ENCODE measurements around the gene ERN2.

Gene ERN2

DNA sequence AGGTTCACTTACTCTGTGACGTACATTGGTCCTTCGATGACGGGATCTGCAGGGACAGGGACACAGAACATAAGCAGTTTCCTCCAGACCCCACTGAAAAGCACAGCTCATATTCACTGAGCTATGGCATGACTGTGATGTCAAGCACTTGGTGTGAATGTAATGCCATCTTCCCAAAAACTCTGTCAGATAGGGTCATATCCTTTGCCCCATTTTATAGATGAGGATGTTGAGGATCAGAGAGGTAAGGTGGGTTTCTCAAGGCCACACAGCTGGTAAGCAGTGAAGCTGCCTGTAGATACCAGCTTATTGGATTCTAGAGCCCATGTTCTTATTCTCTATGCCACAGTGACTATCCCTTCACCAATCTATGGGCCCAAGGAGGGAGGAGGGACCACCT, 2.5 kb downstream of the ERN2 start:
- H3K27ac ChIP-seq (ENCODE audit: low read length) = no peak overlapping the region
- no peaks in the 10 kb centered on the region for H3K4me1 ChIP-seq (ENCODE audit: insufficient read depth, low read length)
- H3K9me3 ChIP-seq (ENCODE audit: insufficient read depth, low read depth, low read length) = peaks cover 9% of the 10 kb centered on the region
- H3K4me3 ChIP-seq (ENCODE audit: low read length) = no peak overlapping the region
- no peaks in the 10 kb centered on the region for H3K36me3 ChIP-seq (ENCODE audit: insufficient read depth, low read depth, low read length)
- H3K9ac ChIP-seq (ENCODE audit: low read depth, low read length) = no peak overlapping the region
- peaks cover 39% of the 10 kb centered on the region for H3K27me3 ChIP-seq (ENCODE audit: insufficient read depth, low read length)

- no peak overlapping the region for H3K9ac ChIP-seq (ENCODE audit: low read depth, low read length)
- H3K9me3 ChIP-seq (ENCODE audit: insufficient read depth, low read depth, low read length) = peaks cover 9% of the 10 kb centered on the region
- H3K27me3 ChIP-seq (ENCODE audit: insufficient read depth, low read length) = peaks cover 39% of the 10 kb centered on the region
- no peaks in the 10 kb centered on the region for H3K36me3 ChIP-seq (ENCODE audit: insufficient read depth, low read depth, low read length)
- no peak overlapping the region for H3K4me3 ChIP-seq (ENCODE audit: low read length)
- no peak overlapping the region for H3K27ac ChIP-seq (ENCODE audit: low read length)
- no peaks in the 10 kb centered on the region for H3K4me1 ChIP-seq (ENCODE audit: insufficient read depth, low read length)
Observed at GRCh38 chr16:23710008-23710407, 3.0 kb downstream of the ERN2 start.

DNA sequence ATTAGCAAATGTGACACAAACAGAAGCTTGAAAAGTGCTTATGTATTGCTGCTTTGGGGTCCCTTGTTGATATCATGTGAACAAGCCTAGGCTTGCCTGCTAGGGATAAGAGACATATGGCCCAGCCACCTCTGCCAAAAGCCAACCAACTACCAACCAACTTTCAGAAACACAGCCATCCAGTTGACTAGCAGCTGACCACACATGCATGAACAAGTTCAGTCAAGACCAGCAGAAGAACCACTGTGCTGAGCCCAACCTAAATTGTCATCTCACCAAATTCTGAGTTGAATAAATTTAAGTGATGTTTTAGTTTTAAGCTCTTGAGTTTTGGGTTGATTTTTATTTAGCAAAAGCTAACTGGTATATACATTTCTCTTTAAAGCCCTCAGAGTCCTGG, 3.5 kb downstream of the ERN2 start:
- Histone ChIP-seq H3K4me3 (ENCODE audit: low read length) (no peak overlapping the region), H3K9me3 (ENCODE audit: insufficient read depth, low read depth, low read length) (peaks cover 9% of the 10 kb centered on the region), H3K36me3 (ENCODE audit: insufficient read depth, low read depth, low read length) (no peaks in the 10 kb centered on the region), H3K9ac (ENCODE audit: low read depth, low read length) (no peak overlapping the region), H3K4me1 (ENCODE audit: insufficient read depth, low read length) (no peaks in the 10 kb centered on the region), H3K27me3 (ENCODE audit: insufficient read depth, low read length) (peaks cover 35% of the 10 kb centered on the region), H3K27ac (ENCODE audit: low read length) (no peak overlapping the region)

DNA sequence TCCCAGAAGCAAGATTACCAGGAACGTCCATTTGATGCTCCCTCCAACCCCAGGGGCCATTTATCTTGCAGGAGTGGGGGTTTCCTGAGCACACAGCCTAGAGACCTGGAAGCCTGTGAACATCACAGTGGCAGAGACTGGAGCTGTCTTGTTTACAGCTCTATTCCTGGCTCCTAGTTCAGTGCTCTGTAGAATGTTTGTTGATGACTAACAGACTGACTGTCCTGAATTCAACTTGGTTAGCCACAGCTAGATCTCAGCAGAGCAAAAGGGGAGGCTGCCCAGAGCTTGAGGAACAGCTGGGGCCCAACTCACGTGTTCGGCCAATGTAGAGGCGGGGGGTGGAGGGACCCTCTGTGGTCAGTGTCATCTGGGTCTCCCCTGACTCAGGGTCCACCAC, 6.6 kb downstream of the ERN2 start:
- no peak overlapping the region for H3K9ac ChIP-seq (ENCODE audit: low read depth, low read length)
- H3K27me3 ChIP-seq (ENCODE audit: insufficient read depth, low read length) = peaks cover 6% of the 10 kb centered on the region; the same call in 1 of the 2 replicates
- H3K9me3 ChIP-seq (ENCODE audit: insufficient read depth, low read depth, low read length) = peaks cover 12% of the 10 kb centered on the region
- H3K4me1 ChIP-seq (ENCODE audit: insufficient read depth, low read length) = no peaks in the 10 kb centered on the region
- no peak overlapping the region for H3K27ac ChIP-seq (ENCODE audit: low read length)
- no peak overlapping the region for H3K4me3 ChIP-seq (ENCODE audit: low read length)
- no peaks in the 10 kb centered on the region for H3K36me3 ChIP-seq (ENCODE audit: insufficient read depth, low read depth, low read length)

DNA sequence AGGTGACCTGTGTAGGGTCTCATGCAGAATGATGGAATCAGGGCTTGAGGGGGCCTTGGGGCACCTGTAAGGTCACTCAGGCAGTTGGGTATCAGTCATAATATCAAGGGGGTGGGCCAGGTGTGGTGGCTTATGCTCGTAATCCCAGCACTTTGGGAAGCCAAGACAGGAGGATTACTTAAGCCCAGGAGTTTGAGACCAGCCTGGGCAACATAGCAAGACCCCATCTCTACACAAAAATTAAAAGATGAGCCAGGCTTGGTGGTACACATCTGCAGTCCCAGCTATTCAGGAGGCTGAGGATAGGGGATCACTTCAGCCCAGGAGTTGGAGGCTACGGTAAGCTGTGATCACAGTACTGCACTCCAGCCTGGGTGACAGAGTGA, 7.5 kb downstream of the ERN2 start:
- peaks cover 12% of the 10 kb centered on the region for H3K9me3 ChIP-seq (ENCODE audit: insufficient read depth, low read depth, low read length)
- no peak overlapping the region for H3K9ac ChIP-seq (ENCODE audit: low read depth, low read length)
- no peaks in the 10 kb centered on the region for H3K27me3 ChIP-seq (ENCODE audit: insufficient read depth, low read length)
- H3K36me3 ChIP-seq (ENCODE audit: insufficient read depth, low read depth, low read length) = no peaks in the 10 kb centered on the region
- no peak overlapping the region for H3K27ac ChIP-seq (ENCODE audit: low read length)
- H3K4me3 ChIP-seq (ENCODE audit: low read length) = no peak overlapping the region
- H3K4me1 ChIP-seq (ENCODE audit: insufficient read depth, low read length) = peaks cover 3% of the 10 kb centered on the region; the same call in 1 of the 2 replicates

DNA sequence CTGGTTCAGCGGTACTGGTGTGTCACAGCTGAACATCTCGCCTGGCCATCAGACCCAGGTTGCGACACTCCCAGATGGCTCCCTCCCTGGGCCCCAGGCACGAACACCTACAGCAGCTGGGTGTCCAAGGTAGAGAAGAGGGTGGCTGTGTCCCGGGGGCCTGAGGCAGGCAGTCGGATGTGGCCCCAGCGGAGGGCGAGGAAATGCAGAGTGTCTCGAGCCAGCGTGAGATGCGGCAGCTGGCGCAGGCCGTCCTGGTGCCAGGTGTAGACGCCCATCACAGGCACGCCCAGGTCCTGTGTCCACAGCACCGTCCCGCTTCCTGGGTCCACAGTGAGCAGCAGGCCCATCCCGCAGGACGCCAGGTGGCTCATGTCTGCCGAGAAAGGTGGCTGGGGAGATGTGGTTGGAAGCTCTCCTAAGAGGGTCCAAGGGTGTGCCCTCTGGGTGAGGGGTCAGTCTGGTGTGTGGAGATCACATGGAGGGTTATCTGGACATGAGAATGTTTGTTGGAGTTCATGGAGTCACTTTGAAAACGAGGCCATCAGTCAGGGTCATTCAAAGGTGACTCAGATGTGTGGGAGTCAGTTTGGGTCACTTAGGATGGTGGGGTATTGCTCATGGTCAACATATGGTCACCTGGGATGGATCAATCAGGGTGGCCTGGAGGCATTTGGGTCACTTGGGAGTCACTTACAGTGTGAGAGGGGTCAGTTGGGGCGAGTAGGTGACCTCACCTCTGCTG, 8.1 kb downstream of the ERN2 start:
- H3K9me3 ChIP-seq (ENCODE audit: insufficient read depth, low read depth, low read length) = peaks cover 12% of the 10 kb centered on the region
- no peak overlapping the region for H3K4me3 ChIP-seq (ENCODE audit: low read length)
- no peak overlapping the region for H3K9ac ChIP-seq (ENCODE audit: low read depth, low read length)
- no peaks in the 10 kb centered on the region for H3K27me3 ChIP-seq (ENCODE audit: insufficient read depth, low read length)
- no peak overlapping the region for H3K27ac ChIP-seq (ENCODE audit: low read length)
- H3K36me3 ChIP-seq (ENCODE audit: insufficient read depth, low read depth, low read length) = no peaks in the 10 kb centered on the region
- H3K4me1 ChIP-seq (ENCODE audit: insufficient read depth, low read length) = peaks cover 3% of the 10 kb centered on the region; the same call in 1 of the 2 replicates

DNA sequence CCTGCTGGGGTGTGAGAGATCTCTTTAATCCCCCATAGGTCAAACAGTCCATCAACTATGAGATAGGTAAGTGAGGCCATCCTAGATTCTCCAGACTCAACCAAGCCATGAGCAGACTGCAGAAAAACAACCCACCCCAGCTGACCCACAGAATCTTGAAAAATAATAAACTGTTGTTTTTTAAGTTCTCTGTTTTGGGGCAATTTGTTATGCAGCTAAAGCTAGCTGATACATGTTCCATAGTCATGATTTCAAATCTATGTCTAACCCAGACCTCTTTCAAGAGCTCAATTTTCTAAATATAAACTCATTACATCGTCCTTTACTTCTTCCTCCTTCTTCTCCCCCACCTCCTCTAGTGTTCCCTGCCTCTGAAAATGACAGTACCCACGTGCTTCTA, 10.1 kb downstream of the ERN2 start:
- no peaks in the 10 kb centered on the region for H3K27me3 ChIP-seq (ENCODE audit: insufficient read depth, low read length)

DNA sequence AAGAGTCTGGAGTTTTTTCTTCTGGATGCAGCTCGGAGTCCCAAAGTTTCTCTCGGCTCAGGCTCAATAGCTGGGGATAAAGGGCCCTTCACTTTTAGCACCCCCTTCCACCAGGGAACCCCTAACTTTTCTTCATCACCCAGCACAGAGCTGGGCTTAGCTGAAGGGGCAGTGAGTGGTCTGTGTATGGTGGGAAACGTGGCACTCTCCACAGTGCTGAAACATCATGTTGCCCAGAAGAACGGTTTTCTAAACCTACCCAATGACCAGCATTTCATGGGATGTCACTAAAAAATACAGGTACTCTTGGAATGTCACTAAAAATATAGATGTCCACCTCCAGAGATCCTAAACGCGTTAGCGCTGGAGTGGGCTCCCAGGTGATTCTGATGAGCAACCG, 12.0 kb downstream of the ERN2 start:
- H3K4me3 ChIP-seq (ENCODE audit: low read length) = peak overlapping the region; percentile 13; the same call in 1 of the 2 replicates
- H3K4me1 ChIP-seq (ENCODE audit: insufficient read depth, low read length) = peaks cover 3% of the 10 kb centered on the region; the same call in 1 of the 2 replicates
- 0 out of 2 replicates have a peak, but pooled peaks cover 3% of the 10 kb centered on the region for H3K9me3 ChIP-seq (ENCODE audit: insufficient read depth, low read depth, low read length)
- H3K9ac ChIP-seq (ENCODE audit: low read depth, low read length) = peak overlapping the region; percentile 30; the same call in 1 of the 2 replicates
- H3K27me3 ChIP-seq (ENCODE audit: insufficient read depth, low read length) = no peaks in the 10 kb centered on the region
- no peak overlapping the region for H3K27ac ChIP-seq (ENCODE audit: low read length)
- no peaks in the 10 kb centered on the region for H3K36me3 ChIP-seq (ENCODE audit: insufficient read depth, low read depth, low read length)

More for the DNA sequence above, 10.1 kb downstream of the ERN2 start:
- H3K36me3 ChIP-seq (ENCODE audit: insufficient read depth, low read depth, low read length) = no peaks in the 10 kb centered on the region
- H3K4me3 ChIP-seq (ENCODE audit: low read length) = no peak overlapping the region
- no peak overlapping the region for H3K9ac ChIP-seq (ENCODE audit: low read depth, low read length)
- 0 out of 2 replicates have a peak, but pooled peaks cover 3% of the 10 kb centered on the region for H3K9me3 ChIP-seq (ENCODE audit: insufficient read depth, low read depth, low read length)
- peaks cover 3% of the 10 kb centered on the region; the same call in 1 of the 2 replicates for H3K4me1 ChIP-seq (ENCODE audit: insufficient read depth, low read length)
- H3K27ac ChIP-seq (ENCODE audit: low read length) = no peak overlapping the region

DNA sequence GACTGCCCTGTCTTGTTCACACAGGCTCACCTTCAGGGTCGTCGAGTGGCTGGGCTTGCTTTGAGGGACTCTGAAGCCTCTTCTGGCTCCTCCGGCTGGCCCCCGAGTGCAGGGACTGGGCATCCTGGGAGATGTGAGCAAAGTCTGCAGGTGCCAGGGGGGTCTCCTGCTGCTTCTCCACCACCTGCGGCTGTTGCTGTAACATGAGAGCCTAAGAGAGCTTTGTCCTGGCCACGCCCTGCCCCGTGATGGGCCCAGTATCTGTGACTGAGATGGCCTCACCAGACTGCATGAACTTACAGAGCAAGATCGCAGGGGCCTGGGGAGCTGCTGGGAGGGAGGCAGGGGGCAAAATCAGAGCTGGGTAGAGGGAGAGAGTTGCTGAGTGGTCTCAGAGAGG, 12.5 kb downstream of the ERN2 start:
- peak overlapping the region; percentile 30; the same call in 1 of the 2 replicates for H3K9ac ChIP-seq (ENCODE audit: low read depth, low read length)
- H3K9me3 ChIP-seq (ENCODE audit: insufficient read depth, low read depth, low read length) = 0 out of 2 replicates have a peak, but pooled peaks cover 3% of the 10 kb centered on the region
- no peak overlapping the region for H3K27ac ChIP-seq (ENCODE audit: low read length)
- no peaks in the 10 kb centered on the region for H3K36me3 ChIP-seq (ENCODE audit: insufficient read depth, low read depth, low read length)
- H3K27me3 ChIP-seq (ENCODE audit: insufficient read depth, low read length) = no peaks in the 10 kb centered on the region
- H3K4me1 ChIP-seq (ENCODE audit: insufficient read depth, low read length) = peaks cover 3% of the 10 kb centered on the region; the same call in 1 of the 2 replicates
- H3K4me3 ChIP-seq (ENCODE audit: low read length) = peak overlapping the region; percentile 13; the same call in 1 of the 2 replicates

- Histone ChIP-seq H3K36me3 (ENCODE audit: insufficient read depth, low read depth, low read length) (no peaks in the 10 kb centered on the region), H3K9me3 (ENCODE audit: insufficient read depth, low read depth, low read length) (0 out of 2 replicates have a peak, but pooled peaks cover 3% of the 10 kb centered on the region), H3K4me3 (ENCODE audit: low read length) (no peak overlapping the region), H3K9ac (ENCODE audit: low read depth, low read length) (no peak overlapping the region), H3K4me1 (ENCODE audit: insufficient read depth, low read length) (peaks cover 3% of the 10 kb centered on the region; the same call in 1 of the 2 replicates), H3K27ac (ENCODE audit: low read length) (no peak overlapping the region), H3K27me3 (ENCODE audit: insufficient read depth, low read length) (no peaks in the 10 kb centered on the region)
Observed at GRCh38 chr16:23700093-23700492, 12.9 kb downstream of the ERN2 start.

GRCh38 chr16:23699100-23699499, 13.9 kb downstream of the ERN2 start:
- Histone ChIP-seq H3K27ac (ENCODE audit: low read length) (no peak overlapping the region), H3K27me3 (ENCODE audit: insufficient read depth, low read length) (no peaks in the 10 kb centered on the region), H3K4me1 (ENCODE audit: insufficient read depth, low read length) (peaks cover 3% of the 10 kb centered on the region; the same call in 1 of the 2 replicates), H3K36me3 (ENCODE audit: insufficient read depth, low read depth, low read length) (no peaks in the 10 kb centered on the region), H3K4me3 (ENCODE audit: low read length) (no peak overlapping the region), H3K9me3 (ENCODE audit: insufficient read depth, low read depth, low read length) (0 out of 2 replicates have a peak, but pooled peaks cover 3% of the 10 kb centered on the region), H3K9ac (ENCODE audit: low read depth, low read length) (no peak overlapping the region)

GRCh38 chr16:23695756-23696155, 17.3 kb downstream of the ERN2 start:
- Histone ChIP-seq H3K9me3 (ENCODE audit: insufficient read depth, low read depth, low read length) (no peaks in the 10 kb centered on the region), H3K36me3 (ENCODE audit: insufficient read depth, low read depth, low read length) (peaks cover 18% of the 10 kb centered on the region), H3K27me3 (ENCODE audit: insufficient read depth, low read length) (no peaks in the 10 kb centered on the region), H3K4me1 (ENCODE audit: insufficient read depth, low read length) (peaks cover under 1% of the 10 kb centered on the region; the same call in 1 of the 2 replicates), H3K4me3 (ENCODE audit: low read length) (0 out of 2 replicates have a peak overlapping the region, but pooled peaks have one; percentile 72), H3K27ac (ENCODE audit: low read length) (no peak overlapping the region), H3K9ac (ENCODE audit: low read depth, low read length) (no peak overlapping the region)

Data from iPS-20b (cell line).